CD14-positive monocyte (primary cell): Measurements from ENCODE around the gene CYP4V2. TPM values are rescaled to one million over a fixed set of nuclear protein-coding genes. Genes with fewer than 3 reads are reported as not detected.
"Not testable (repeated sequence)": the region's sequence is repeated elsewhere in the genome, so short reads cannot be mapped to it uniquely, and the experiment has no call there.

ENCODE experiments used
- DNase-seq, 3 donors: peaks; one replicate each; pipeline ENCODE4 v3.0.0-alpha.2; 2011 to 2022
- H2AFZ ChIP-seq: 2 replicates; pipeline ENCODE4 v1.6.0; 2012; ENCODE audit warnings: mild to moderate bottlenecking, low read depth, low read length, inconsistent platforms; ENCODE audit not compliant: insufficient read depth, poor library complexity, severe bottlenecking
- H3K27ac ChIP-seq, 2 donors: 1 replicate in 1 of 2; 2 replicates in 1 of 2; pipeline ENCODE4 v1.5.1; 2012 to 2013; ENCODE audit warnings: low read length in 2 of 2, control low read depth in 1 of 2, inconsistent platforms in 1 of 2, low read depth in 1 of 2, mild to moderate bottlenecking in 1 of 2
- H3K27me3 ChIP-seq, 2 donors: one replicate each; pipeline versions ENCODE4 v1.6.0 to v1.6.1; 2011 to 2013; ENCODE audit warnings: low read length in 2 of 2; ENCODE audit not compliant: control insufficient read depth in 2 of 2, insufficient read depth in 2 of 2
- H3K36me3 ChIP-seq, 2 donors: replicated peaks in 1 of 2; 1 replicate in 1 of 2; 2 replicates in 1 of 2; pipeline versions ENCODE4 v1.5.1 to v1.6.1; 2012 to 2013; ENCODE audit warnings: low read length in 2 of 2, control low read depth in 1 of 2, inconsistent platforms in 1 of 2, mild to moderate bottlenecking in 1 of 2; ENCODE audit not compliant: insufficient read depth in 2 of 2, control insufficient read depth in 1 of 2
- H3K4me1 ChIP-seq, 2 donors: 1 replicate in 1 of 2; 2 replicates in 1 of 2; pipeline versions ENCODE4 v1.5.1 to v1.6.1; 2012 to 2013; ENCODE audit warnings: low read length in 2 of 2, control low read depth in 1 of 2, inconsistent platforms in 1 of 2, mild to moderate bottlenecking in 1 of 2, moderate library complexity in 1 of 2; ENCODE audit not compliant: insufficient read depth in 2 of 2, control insufficient read depth in 1 of 2
- H3K4me2 ChIP-seq: replicated peaks from 2 replicates; pipeline ENCODE3; 2012; ENCODE audit warnings: low read length, moderate library complexity, mild to moderate bottlenecking; ENCODE audit not compliant: poor library complexity, severe bottlenecking; ENCODE audit errors: extremely low read depth
- H3K4me3 ChIP-seq, 3 experiments: fragments of 200-600 bp in 1 of 3; sonication (generic) in 1 of 3; replicated peaks in 1 of 3; 1 replicate in 2 of 3; 2 replicates in 1 of 3; pipeline ENCODE4 v1.5.1; 2011 to 2013; ENCODE audit warnings: low read length in 3 of 3, mild to moderate bottlenecking in 3 of 3, control low read depth in 2 of 3, low read depth in 2 of 3, inconsistent platforms in 1 of 3, moderate library complexity in 1 of 3
- H3K79me2 ChIP-seq: 2 replicates; pipeline ENCODE4 v1.6.0; 2012; ENCODE audit warnings: mild to moderate bottlenecking, control low read depth, inconsistent platforms, low read length, moderate library complexity; ENCODE audit not compliant: insufficient read depth
- H3K9ac ChIP-seq: 2 replicates; pipeline ENCODE4 v1.6.0; 2017; ENCODE audit warnings: low read length, mild to moderate bottlenecking; ENCODE audit not compliant: insufficient read depth, poor library complexity, severe bottlenecking
- H3K9me3 ChIP-seq, 2 donors: replicated peaks in 1 of 2; 1 replicate in 1 of 2; 2 replicates in 1 of 2; pipeline versions ENCODE4 v1.5.1 to v1.6.1; 2012 to 2013; ENCODE audit warnings: low read length in 2 of 2, control low read depth in 1 of 2; ENCODE audit not compliant: control insufficient read depth in 1 of 2, insufficient read depth in 1 of 2
- H4K20me1 ChIP-seq: 2 replicates; pipeline ENCODE4 v1.6.0; 2012; ENCODE audit warnings: mild to moderate bottlenecking, low read length, control low read depth, moderate library complexity; ENCODE audit not compliant: insufficient read depth
- H3K27ac Mint-ChIP-seq, 7 donors: one replicate each; pipeline ENCODE4 v1.8.0; 2020; ENCODE audit warnings: mild to moderate bottlenecking in 7 of 7, mixed read lengths in 7 of 7, moderate library complexity in 6 of 7, inconsistent platforms in 2 of 7
- H3K27me3 Mint-ChIP-seq, 3 donors: one replicate each; pipeline ENCODE4 v1.8.0; 2021 to 2022; ENCODE audit warnings: low read depth in 3 of 3, mild to moderate bottlenecking in 3 of 3, mixed read lengths in 3 of 3, moderate library complexity in 3 of 3, inconsistent platforms in 1 of 3
- H3K36me3 Mint-ChIP-seq, 2 donors: one replicate each; pipeline ENCODE4 v1.8.0; 2020; ENCODE audit warnings: mixed read lengths in 2 of 2, inconsistent platforms in 1 of 2, mild to moderate bottlenecking in 1 of 2
- H3K4me1 Mint-ChIP-seq: one replicate; pipeline ENCODE4 v1.8.0; 2020; ENCODE audit warnings: mild to moderate bottlenecking, mixed read lengths
- H3K4me3 Mint-ChIP-seq, 2 donors: one replicate each; pipeline ENCODE4 v1.8.0; 2020; ENCODE audit warnings: mild to moderate bottlenecking in 2 of 2, mixed read lengths in 2 of 2, moderate library complexity in 1 of 2
- H3K9me3 Mint-ChIP-seq, 7 donors: one replicate each; pipeline ENCODE4 v1.8.0; 2020 to 2022; ENCODE audit warnings: mixed read lengths in 7 of 7, mild to moderate bottlenecking in 6 of 7, moderate library complexity in 6 of 7, inconsistent platforms in 2 of 7
- CTCF ChIP-seq: fragments of 200-600 bp; IDR thresholded peaks from one replicate; pipeline ENCODE4 v1.8.0; 2022; ENCODE audit warnings: antibody characterized with exemption, mild to moderate bottlenecking
- whole genome bisulfite sequencing: methylation state at CpG from one replicate; pipeline ENCODE4 v1.1.5; 2013; ENCODE audit warnings: missing lambda C conversion rate; ENCODE audit not compliant: insufficient coverage; 5-methylcytosine and 5-hydroxymethylcytosine counted together
- intact Hi-C, 2 donors: fragments of 100-400 bp; cut with micrococcal nuclease; formaldehyde crosslinking; loops; one replicate each; pipeline versions ENCODE4 v1.15.0 to v1.15.1; 2023
- polyA plus RNA-seq, 3 donors: library from polyadenylated mRNA; depleted of rRNA in 1 of 3; unstranded in 2 of 3; stranded (reverse) in 1 of 3; fragments of 300-500 nt in 2 of 3; fragments of >200 nt in 1 of 3; fragmentation: Illumina TruSeq in 2 of 3; gene quantifications; 1 replicate in 2 of 3; 2 replicates in 1 of 3; pipeline ENCODE4 v1.2.3, GENCODE V29; 2012 to 2021

Gene CYP4V2
- polyA plus RNA-seq, 3 donors: 6.3 to 10.5 (median 6.3) TPM

- Histone ChIP-seq H3K36me3 (no peaks in the 10 kb centered on the region), H3K27ac (no peak overlapping the region), H3K4me2 (no peak overlapping the region), H3K9me3 (peaks cover 0 to 12% of the 10 kb centered on the region in 2 donors), H3K4me3 (no peak overlapping the region), H3K79me2 (no peaks in the 10 kb centered on the region), H3K27me3 (no peaks in the 10 kb centered on the region), H2AFZ (no peak overlapping the region), H3K9ac (no peak overlapping the region), H3K4me1 (no peaks in the 10 kb centered on the region), H4K20me1 (no peaks in the 10 kb centered on the region)
- H3K4me3 Mint-ChIP-seq: no peak overlapping the region
- peaks cover 0 to 9% (median 6%) of the 10 kb centered on the region in 7 donors for H3K9me3 Mint-ChIP-seq
- WGBS: 93% methylated on average over 1 of the region's 7 CpGs
- peaks cover 0 to under 1% (median 0%) of the 10 kb centered on the region in 3 donors for H3K27me3 Mint-ChIP-seq
- no peaks in the 10 kb centered on the region for H3K4me1 Mint-ChIP-seq
- TF ChIP-seq CTCF: no peak
- intact Hi-C loops: no loop called here
- no peak overlapping the region for H3K27ac Mint-ChIP-seq
- no peaks in the 10 kb centered on the region for H3K36me3 Mint-ChIP-seq
- DNase-seq: no peak
Observed at GRCh38 chr4:186240848-186241491, 49.6 kb downstream of the CYP4V2 start.

- Histone ChIP-seq H3K4me2 (no peak overlapping the region), H2AFZ (no peak overlapping the region), H3K9me3 (peaks cover 0 to 12% of the 10 kb centered on the region in 2 donors), H3K4me3 (no peak overlapping the region), H3K36me3 (no peaks in the 10 kb centered on the region), H3K27ac (no peak overlapping the region), H3K27me3 (no peaks in the 10 kb centered on the region), H3K4me1 (no peaks in the 10 kb centered on the region), H3K9ac (no peak overlapping the region), H4K20me1 (no peaks in the 10 kb centered on the region), H3K79me2 (no peaks in the 10 kb centered on the region)
- WGBS: 89% methylated on average over 3 of the region's 4 CpGs
- H3K4me3 Mint-ChIP-seq: no peak overlapping the region
- intact Hi-C loops: no loop called here
- H3K9me3 Mint-ChIP-seq: peaks cover 2 to 15% (median 9%) of the 10 kb centered on the region in 7 donors
- H3K27ac Mint-ChIP-seq: no peak overlapping the region
- no peak for TF ChIP-seq CTCF
- H3K4me1 Mint-ChIP-seq: no peaks in the 10 kb centered on the region
- H3K27me3 Mint-ChIP-seq: peaks cover 0 to 1% (median 0%) of the 10 kb centered on the region in 3 donors
- no peaks in the 10 kb centered on the region for H3K36me3 Mint-ChIP-seq
- DNase-seq: no peak
Observed at GRCh38 chr4:186241616-186242015, 50.2 kb downstream of the CYP4V2 start.

- DNase-seq, H3K36me3 Mint-ChIP-seq, H4K20me1 ChIP-seq, H3K4me3 Mint-ChIP-seq, intact Hi-C loops, H2AFZ ChIP-seq, H3K27me3 ChIP-seq, H3K4me2 ChIP-seq, H3K9ac ChIP-seq, H3K79me2 ChIP-seq, H3K27me3 Mint-ChIP-seq, H3K4me1 Mint-ChIP-seq, H3K27ac ChIP-seq, H3K4me3 ChIP-seq, H3K4me1 ChIP-seq, H3K27ac Mint-ChIP-seq, H3K36me3 ChIP-seq: not testable (repeated sequence)
- H3K9me3 Mint-ChIP-seq: peaks cover 4 to 16% (median 12%) of the 10 kb centered on the region in 7 donors
- peaks cover 0 to 12% of the 10 kb centered on the region in 2 donors for H3K9me3 ChIP-seq
- WGBS: 87% methylated on average over 5 of the region's 10 CpGs
Observed at GRCh38 chr4:186242031-186242430, 50.7 kb downstream of the CYP4V2 start.
